CD14-positive monocyte (primary cell): ENCODE measurements around the gene CMTM4. TPM values are rescaled to one million over a fixed set of nuclear protein-coding genes. Genes with fewer than 3 reads are reported as not detected.
A peak's percentile ranks its signal among the peaks of the same experiment; 100 is the strongest.

Experiments
- DNase-seq, 3 donors: peaks; one replicate each; pipeline ENCODE4 v3.0.0-alpha.2; 2011 to 2022
- H2AFZ ChIP-seq: 2 replicates; pipeline ENCODE4 v1.6.0; 2012; ENCODE audit warnings: mild to moderate bottlenecking, low read depth, low read length, inconsistent platforms; ENCODE audit not compliant: insufficient read depth, poor library complexity, severe bottlenecking
- H3K27ac ChIP-seq, 2 donors: 1 replicate in 1 of 2; 2 replicates in 1 of 2; pipeline ENCODE4 v1.5.1; 2012 to 2013; ENCODE audit warnings: low read length in 2 of 2, control low read depth in 1 of 2, inconsistent platforms in 1 of 2, low read depth in 1 of 2, mild to moderate bottlenecking in 1 of 2
- H3K27me3 ChIP-seq, 2 donors: one replicate each; pipeline versions ENCODE4 v1.6.0 to v1.6.1; 2011 to 2013; ENCODE audit warnings: low read length in 2 of 2; ENCODE audit not compliant: control insufficient read depth in 2 of 2, insufficient read depth in 2 of 2
- H3K36me3 ChIP-seq, 2 donors: replicated peaks in 1 of 2; 1 replicate in 1 of 2; 2 replicates in 1 of 2; pipeline versions ENCODE4 v1.5.1 to v1.6.1; 2012 to 2013; ENCODE audit warnings: low read length in 2 of 2, control low read depth in 1 of 2, inconsistent platforms in 1 of 2, mild to moderate bottlenecking in 1 of 2; ENCODE audit not compliant: insufficient read depth in 2 of 2, control insufficient read depth in 1 of 2
- H3K4me1 ChIP-seq, 2 donors: 1 replicate in 1 of 2; 2 replicates in 1 of 2; pipeline versions ENCODE4 v1.5.1 to v1.6.1; 2012 to 2013; ENCODE audit warnings: low read length in 2 of 2, control low read depth in 1 of 2, inconsistent platforms in 1 of 2, mild to moderate bottlenecking in 1 of 2, moderate library complexity in 1 of 2; ENCODE audit not compliant: insufficient read depth in 2 of 2, control insufficient read depth in 1 of 2
- H3K4me2 ChIP-seq: replicated peaks from 2 replicates; pipeline ENCODE3; 2012; ENCODE audit warnings: low read length, moderate library complexity, mild to moderate bottlenecking; ENCODE audit not compliant: poor library complexity, severe bottlenecking; ENCODE audit errors: extremely low read depth
- H3K4me3 ChIP-seq, 3 experiments: fragments of 200-600 bp in 1 of 3; sonication (generic) in 1 of 3; replicated peaks in 1 of 3; 1 replicate in 2 of 3; 2 replicates in 1 of 3; pipeline ENCODE4 v1.5.1; 2011 to 2013; ENCODE audit warnings: low read length in 3 of 3, mild to moderate bottlenecking in 3 of 3, control low read depth in 2 of 3, low read depth in 2 of 3, inconsistent platforms in 1 of 3, moderate library complexity in 1 of 3
- H3K79me2 ChIP-seq: 2 replicates; pipeline ENCODE4 v1.6.0; 2012; ENCODE audit warnings: mild to moderate bottlenecking, control low read depth, inconsistent platforms, low read length, moderate library complexity; ENCODE audit not compliant: insufficient read depth
- H3K9ac ChIP-seq: 2 replicates; pipeline ENCODE4 v1.6.0; 2017; ENCODE audit warnings: low read length, mild to moderate bottlenecking; ENCODE audit not compliant: insufficient read depth, poor library complexity, severe bottlenecking
- H3K9me3 ChIP-seq, 2 donors: replicated peaks in 1 of 2; 1 replicate in 1 of 2; 2 replicates in 1 of 2; pipeline versions ENCODE4 v1.5.1 to v1.6.1; 2012 to 2013; ENCODE audit warnings: low read length in 2 of 2, control low read depth in 1 of 2; ENCODE audit not compliant: control insufficient read depth in 1 of 2, insufficient read depth in 1 of 2
- H4K20me1 ChIP-seq: 2 replicates; pipeline ENCODE4 v1.6.0; 2012; ENCODE audit warnings: mild to moderate bottlenecking, low read length, control low read depth, moderate library complexity; ENCODE audit not compliant: insufficient read depth
- H3K27ac Mint-ChIP-seq, 7 donors: one replicate each; pipeline ENCODE4 v1.8.0; 2020; ENCODE audit warnings: mild to moderate bottlenecking in 7 of 7, mixed read lengths in 7 of 7, moderate library complexity in 6 of 7, inconsistent platforms in 2 of 7
- H3K27me3 Mint-ChIP-seq, 3 donors: one replicate each; pipeline ENCODE4 v1.8.0; 2021 to 2022; ENCODE audit warnings: low read depth in 3 of 3, mild to moderate bottlenecking in 3 of 3, mixed read lengths in 3 of 3, moderate library complexity in 3 of 3, inconsistent platforms in 1 of 3
- H3K36me3 Mint-ChIP-seq, 2 donors: one replicate each; pipeline ENCODE4 v1.8.0; 2020; ENCODE audit warnings: mixed read lengths in 2 of 2, inconsistent platforms in 1 of 2, mild to moderate bottlenecking in 1 of 2
- H3K4me1 Mint-ChIP-seq: one replicate; pipeline ENCODE4 v1.8.0; 2020; ENCODE audit warnings: mild to moderate bottlenecking, mixed read lengths
- H3K4me3 Mint-ChIP-seq, 2 donors: one replicate each; pipeline ENCODE4 v1.8.0; 2020; ENCODE audit warnings: mild to moderate bottlenecking in 2 of 2, mixed read lengths in 2 of 2, moderate library complexity in 1 of 2
- H3K9me3 Mint-ChIP-seq, 7 donors: one replicate each; pipeline ENCODE4 v1.8.0; 2020 to 2022; ENCODE audit warnings: mixed read lengths in 7 of 7, mild to moderate bottlenecking in 6 of 7, moderate library complexity in 6 of 7, inconsistent platforms in 2 of 7
- CTCF ChIP-seq: fragments of 200-600 bp; IDR thresholded peaks from one replicate; pipeline ENCODE4 v1.8.0; 2022; ENCODE audit warnings: antibody characterized with exemption, mild to moderate bottlenecking
- WGBS: methylation state at CpG from one replicate; pipeline ENCODE4 v1.1.5; 2013; ENCODE audit warnings: missing lambda C conversion rate; ENCODE audit not compliant: insufficient coverage; 5-methylcytosine and 5-hydroxymethylcytosine counted together
- intact Hi-C, 2 donors: fragments of 100-400 bp; cut with micrococcal nuclease; formaldehyde crosslinking; loops; one replicate each; pipeline versions ENCODE4 v1.15.0 to v1.15.1; 2023
- polyA plus RNA-seq, 3 donors: library from polyadenylated mRNA; depleted of rRNA in 1 of 3; unstranded in 2 of 3; stranded (reverse) in 1 of 3; fragments of 300-500 nt in 2 of 3; fragments of >200 nt in 1 of 3; fragmentation: Illumina TruSeq in 2 of 3; gene quantifications; 1 replicate in 2 of 3; 2 replicates in 1 of 3; pipeline ENCODE4 v1.2.3, GENCODE V29; 2012 to 2021

CMTM4 gene
- polyA plus RNA-seq, 3 donors, result 0.41 to 21.2 (median 0.45) TPM

- DNase-seq, result peak in 2 of 3 donors; percentile 48 to 55
- peak overlapping the region in 1 of 2 donors; percentile 9 for H3K27ac ChIP-seq
- no peaks in the 10 kb centered on the region for H3K79me2 ChIP-seq
- 0% methylated on average over 3 of the region's 8 CpGs for WGBS
- H3K9ac ChIP-seq, result no peak overlapping the region
- peak overlapping the region in 2 of 3 experiments; percentile 29 to 68 for H3K4me3 ChIP-seq
- Mint-ChIP-seq H3K27ac (peak overlapping the region; percentile 25 to 78 (median 41)), H3K4me3 (peak overlapping the region; percentile 66 to 86), H3K27me3 (peaks cover 0 to 6% (median 3%) of the 10 kb centered on the region in 3 donors), H3K36me3 (peaks cover 2 to 5% of the 10 kb centered on the region in 2 donors), H3K9me3 (peaks cover 0 to 6% (median 2%) of the 10 kb centered on the region in 7 donors), H3K4me1 (peaks cover 68% of the 10 kb centered on the region)
- no peaks in the 10 kb centered on the region for H3K36me3 ChIP-seq
- H2AFZ ChIP-seq, result no peak overlapping the region
- no peaks in the 10 kb centered on the region for H3K27me3 ChIP-seq
- no peaks in the 10 kb centered on the region for H3K9me3 ChIP-seq
- no peak for TF ChIP-seq CTCF
- H3K4me2 ChIP-seq, result peak overlapping the region; percentile 71
- H3K4me1 ChIP-seq, result peaks cover 65 to 72% of the 10 kb centered on the region in 2 donors
- intact Hi-C loops, result no loop called here
- H4K20me1 ChIP-seq, result no peaks in the 10 kb centered on the region
Measured at GRCh38 chr16:66590322-66590721, 106.2 kb downstream of the CMTM4 start.

GRCh38 chr16:66588981-66589713 is 107.4 kb downstream of the CMTM4 start:
- peaks cover 2 to 5% of the 10 kb centered on the region in 2 donors for H3K36me3 Mint-ChIP-seq
- peaks cover 67 to 73% of the 10 kb centered on the region in 2 donors for H3K4me1 ChIP-seq
- peak; percentile 97 for TF ChIP-seq CTCF

More at GRCh38 chr16:66588981-66589713, 107.4 kb downstream of the CMTM4 start:
- 93% methylated on average over 2 of the region's 8 CpGs for WGBS
- peak overlapping the region in 1 of 2 donors; percentile 40 for H3K27ac ChIP-seq
- Mint-ChIP-seq H3K27ac (peak overlapping the region in 3 of 7 donors; percentile 44 to 64 (median 46)), H3K27me3 (peaks cover 0 to 6% (median 3%) of the 10 kb centered on the region in 3 donors), H3K4me3 (peak overlapping the region in 1 of 2 donors; percentile 61), H3K4me1 (peaks cover 68% of the 10 kb centered on the region), H3K9me3 (peaks cover 0 to 5% (median 2%) of the 10 kb centered on the region in 7 donors)
- H3K4me2 ChIP-seq, result peak overlapping the region; percentile 71
- H3K79me2 ChIP-seq, result no peaks in the 10 kb centered on the region
- DNase-seq, result peak; percentile 68 to 83 (median 77)
- H3K9ac ChIP-seq, result no peak overlapping the region
- no peaks in the 10 kb centered on the region for H3K27me3 ChIP-seq
- intact Hi-C loops, result loop anchor here (2.0 to 5.0 kb wide), 5 partner anchors 37 to 182 kb away; partner anchors contain the start of genes CKLF (in 1 of the 2) and TK2 (in 1 of the 2)
- no peaks in the 10 kb centered on the region for H3K9me3 ChIP-seq
- no peak overlapping the region for H3K4me3 ChIP-seq
- no peak overlapping the region for H2AFZ ChIP-seq
- no peaks in the 10 kb centered on the region for H4K20me1 ChIP-seq
- no peaks in the 10 kb centered on the region for H3K36me3 ChIP-seq
